ENCODE results near the gene CHMP1B.

The CHMP1B gene

GRCh38 chr18:11851146-11851805, at the start of gene CHMP1B:
Gene CHMP1B, plus strand, starts transcription at chr18:11851413. Its CDS starts 99 bp downstream, at chr18:11851512.
- Histone ChIP-seq H3K9me3 (ENCODE audit: low read length) (no peaks in the 10 kb centered on the region), H3K4me1 (ENCODE audit: insufficient read depth, low read length) (peaks cover 21% of the 10 kb centered on the region), H3K36me3 (ENCODE audit: insufficient read depth, low read length) (no peaks in the 10 kb centered on the region), H3K4me3 (ENCODE audit: low read length) (peak within 1 kb of the TSS; percentile 82), H2AFZ (ENCODE audit: low read depth, low read length) (peak within 1 kb of the TSS; percentile 64), H3K27me3 (ENCODE audit: insufficient read depth, low read length) (no peaks in the 10 kb centered on the region)

- peaks cover 8% of the 10 kb centered on the region for H3K4me1 ChIP-seq (ENCODE audit: insufficient read depth, low read length)
- H3K27me3 ChIP-seq (ENCODE audit: insufficient read depth, low read length) = no peaks in the 10 kb centered on the region
- H3K4me3 ChIP-seq (ENCODE audit: low read length) = no peak overlapping the region
- H3K36me3 ChIP-seq (ENCODE audit: insufficient read depth, low read length) = no peaks in the 10 kb centered on the region
- H2AFZ ChIP-seq (ENCODE audit: low read depth, low read length) = no peak overlapping the region
- no peaks in the 10 kb centered on the region for H3K9me3 ChIP-seq (ENCODE audit: low read length)
These were observed 49.6 kb upstream of the CHMP1B start for GRCh38 chr18:11801573-11801972.

- Histone ChIP-seq H3K4me1 (ENCODE audit: insufficient read depth, low read length) (peaks cover 8% of the 10 kb centered on the region), H3K27me3 (ENCODE audit: insufficient read depth, low read length) (no peaks in the 10 kb centered on the region), H2AFZ (ENCODE audit: low read depth, low read length) (no peak overlapping the region), H3K9me3 (ENCODE audit: low read length) (no peaks in the 10 kb centered on the region), H3K36me3 (ENCODE audit: insufficient read depth, low read length) (no peaks in the 10 kb centered on the region), H3K4me3 (ENCODE audit: low read length) (no peak overlapping the region)
These were observed 49.1 kb upstream of the CHMP1B start for GRCh38 chr18:11802158-11802557.

- Histone ChIP-seq H2AFZ (ENCODE audit: low read depth, low read length) (no peak overlapping the region), H3K9me3 (ENCODE audit: low read length) (no peaks in the 10 kb centered on the region), H3K27me3 (ENCODE audit: insufficient read depth, low read length) (no peaks in the 10 kb centered on the region), H3K4me3 (ENCODE audit: low read length) (no peak overlapping the region), H3K36me3 (ENCODE audit: insufficient read depth, low read length) (no peaks in the 10 kb centered on the region), H3K4me1 (ENCODE audit: insufficient read depth, low read length) (peaks cover 8% of the 10 kb centered on the region)
These were observed 48.6 kb upstream of the CHMP1B start for GRCh38 chr18:11802586-11802985.

GRCh38 chr18:11807233-11807632, 44.0 kb upstream of the CHMP1B start:
- no peaks in the 10 kb centered on the region for H3K36me3 ChIP-seq (ENCODE audit: insufficient read depth, low read length)
- no peaks in the 10 kb centered on the region for H3K4me1 ChIP-seq (ENCODE audit: insufficient read depth, low read length)
- no peaks in the 10 kb centered on the region for H3K9me3 ChIP-seq (ENCODE audit: low read length)
- H3K27me3 ChIP-seq (ENCODE audit: insufficient read depth, low read length) = no peaks in the 10 kb centered on the region
- H2AFZ ChIP-seq (ENCODE audit: low read depth, low read length) = no peak overlapping the region
- no peak overlapping the region for H3K4me3 ChIP-seq (ENCODE audit: low read length)

GRCh38 chr18:11808001-11808855, 43.0 kb upstream of the CHMP1B start:
- no peaks in the 10 kb centered on the region for H3K27me3 ChIP-seq (ENCODE audit: insufficient read depth, low read length)
- H2AFZ ChIP-seq (ENCODE audit: low read depth, low read length) = no peak overlapping the region
- H3K4me3 ChIP-seq (ENCODE audit: low read length) = no peak overlapping the region
- H3K36me3 ChIP-seq (ENCODE audit: insufficient read depth, low read length) = no peaks in the 10 kb centered on the region
- H3K9me3 ChIP-seq (ENCODE audit: low read length) = no peaks in the 10 kb centered on the region
- no peaks in the 10 kb centered on the region for H3K4me1 ChIP-seq (ENCODE audit: insufficient read depth, low read length)

GRCh38 chr18:11809895-11810294, 41.3 kb upstream of the CHMP1B start:
- H3K27me3 ChIP-seq (ENCODE audit: insufficient read depth, low read length) = no peaks in the 10 kb centered on the region
- H3K9me3 ChIP-seq (ENCODE audit: low read length) = no peaks in the 10 kb centered on the region
- no peaks in the 10 kb centered on the region for H3K4me1 ChIP-seq (ENCODE audit: insufficient read depth, low read length)
- no peak overlapping the region for H3K4me3 ChIP-seq (ENCODE audit: low read length)
- no peaks in the 10 kb centered on the region for H3K36me3 ChIP-seq (ENCODE audit: insufficient read depth, low read length)
- no peak overlapping the region for H2AFZ ChIP-seq (ENCODE audit: low read depth, low read length)

GRCh38 chr18:11810379-11810778, 40.8 kb upstream of the CHMP1B start:
- Histone ChIP-seq H3K27me3 (ENCODE audit: insufficient read depth, low read length) (no peaks in the 10 kb centered on the region), H3K4me3 (ENCODE audit: low read length) (no peak overlapping the region), H3K4me1 (ENCODE audit: insufficient read depth, low read length) (no peaks in the 10 kb centered on the region), H3K36me3 (ENCODE audit: insufficient read depth, low read length) (no peaks in the 10 kb centered on the region), H3K9me3 (ENCODE audit: low read length) (no peaks in the 10 kb centered on the region), H2AFZ (ENCODE audit: low read depth, low read length) (no peak overlapping the region)

- Histone ChIP-seq H3K4me3 (ENCODE audit: low read length) (no peak overlapping the region), H3K36me3 (ENCODE audit: insufficient read depth, low read length) (no peaks in the 10 kb centered on the region), H3K9me3 (ENCODE audit: low read length) (no peaks in the 10 kb centered on the region), H3K4me1 (ENCODE audit: insufficient read depth, low read length) (no peaks in the 10 kb centered on the region), H3K27me3 (ENCODE audit: insufficient read depth, low read length) (no peaks in the 10 kb centered on the region), H2AFZ (ENCODE audit: low read depth, low read length) (no peak overlapping the region)
These were observed 40.2 kb upstream of the CHMP1B start for GRCh38 chr18:11811009-11811408.

GRCh38 chr18:11817229-11817628, 34.0 kb upstream of the CHMP1B start:
- no peak overlapping the region for H2AFZ ChIP-seq (ENCODE audit: low read depth, low read length)
- no peaks in the 10 kb centered on the region for H3K36me3 ChIP-seq (ENCODE audit: insufficient read depth, low read length)
- no peaks in the 10 kb centered on the region for H3K9me3 ChIP-seq (ENCODE audit: low read length)
- no peak overlapping the region for H3K4me3 ChIP-seq (ENCODE audit: low read length)
- no peaks in the 10 kb centered on the region for H3K4me1 ChIP-seq (ENCODE audit: insufficient read depth, low read length)
- H3K27me3 ChIP-seq (ENCODE audit: insufficient read depth, low read length) = no peaks in the 10 kb centered on the region

- Histone ChIP-seq H3K9me3 (ENCODE audit: low read length) (no peaks in the 10 kb centered on the region), H2AFZ (ENCODE audit: low read depth, low read length) (no peak overlapping the region), H3K27me3 (ENCODE audit: insufficient read depth, low read length) (no peaks in the 10 kb centered on the region), H3K4me3 (ENCODE audit: low read length) (no peak overlapping the region), H3K4me1 (ENCODE audit: insufficient read depth, low read length) (peaks cover 2% of the 10 kb centered on the region), H3K36me3 (ENCODE audit: insufficient read depth, low read length) (no peaks in the 10 kb centered on the region)
These were observed 32.6 kb upstream of the CHMP1B start for GRCh38 chr18:11818486-11819203.

- Histone ChIP-seq H3K4me3 (ENCODE audit: low read length) (no peak overlapping the region), H3K27me3 (ENCODE audit: insufficient read depth, low read length) (no peaks in the 10 kb centered on the region), H2AFZ (ENCODE audit: low read depth, low read length) (no peak overlapping the region), H3K9me3 (ENCODE audit: low read length) (no peaks in the 10 kb centered on the region), H3K36me3 (ENCODE audit: insufficient read depth, low read length) (no peaks in the 10 kb centered on the region), H3K4me1 (ENCODE audit: insufficient read depth, low read length) (peaks cover 3% of the 10 kb centered on the region)
These were observed 31.3 kb upstream of the CHMP1B start for GRCh38 chr18:11819938-11820337.

- Histone ChIP-seq H3K4me3 (ENCODE audit: low read length) (no peak overlapping the region), H3K27me3 (ENCODE audit: insufficient read depth, low read length) (no peaks in the 10 kb centered on the region), H3K36me3 (ENCODE audit: insufficient read depth, low read length) (no peaks in the 10 kb centered on the region), H2AFZ (ENCODE audit: low read depth, low read length) (no peak overlapping the region), H3K4me1 (ENCODE audit: insufficient read depth, low read length) (peaks cover 3% of the 10 kb centered on the region), H3K9me3 (ENCODE audit: low read length) (no peaks in the 10 kb centered on the region)
These were observed 30.5 kb upstream of the CHMP1B start for GRCh38 chr18:11820697-11821096.

Data from neuron (in vitro differentiated cells).